Measurements from ENCODE around the gene CNTNAP3B.
"Not testable (repeated sequence)": the region's sequence is repeated elsewhere in the genome, so short reads cannot be mapped to it uniquely, and the experiment has no call there.

The CNTNAP3B gene

DNA sequence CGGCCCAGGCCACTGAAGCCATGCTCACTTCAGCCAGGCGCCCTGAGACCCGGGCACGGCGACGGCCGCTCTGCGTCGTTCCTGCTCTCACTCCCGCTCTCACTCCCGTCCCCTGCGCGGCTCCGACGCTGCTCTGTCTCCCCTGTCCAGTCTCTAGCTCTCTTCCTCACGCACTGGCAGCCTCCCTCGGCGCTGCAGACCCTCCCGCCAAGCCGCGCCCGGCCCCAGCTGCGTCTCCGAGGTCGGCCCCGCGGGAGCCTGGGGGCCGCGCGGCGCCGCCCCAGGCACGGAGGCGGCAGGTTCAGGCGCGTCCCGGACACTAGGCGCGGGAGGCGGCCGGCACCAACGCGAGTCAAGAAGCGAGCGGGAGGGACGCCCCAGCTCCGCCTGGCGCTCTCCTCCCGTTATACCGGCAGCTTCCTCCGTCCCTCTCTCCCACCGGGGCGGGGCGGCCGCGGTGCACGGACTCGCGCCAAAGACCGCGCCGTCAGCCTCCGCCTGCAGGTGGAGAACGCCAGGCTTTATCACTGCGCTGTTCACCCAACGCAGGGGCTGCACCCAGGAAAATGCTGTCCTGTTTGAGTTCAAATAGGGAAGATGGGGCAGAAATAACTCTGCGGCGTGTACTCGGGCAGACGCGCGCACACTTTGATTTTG is at the start of gene CNTNAP3B:
Gene CNTNAP3B, minus strand, starts transcription at position 354 of the 657 bp plus-strand sequence. Its CDS starts 332 bp downstream, at position 22.
- not testable (repeated sequence) for DNase-seq

DNA sequence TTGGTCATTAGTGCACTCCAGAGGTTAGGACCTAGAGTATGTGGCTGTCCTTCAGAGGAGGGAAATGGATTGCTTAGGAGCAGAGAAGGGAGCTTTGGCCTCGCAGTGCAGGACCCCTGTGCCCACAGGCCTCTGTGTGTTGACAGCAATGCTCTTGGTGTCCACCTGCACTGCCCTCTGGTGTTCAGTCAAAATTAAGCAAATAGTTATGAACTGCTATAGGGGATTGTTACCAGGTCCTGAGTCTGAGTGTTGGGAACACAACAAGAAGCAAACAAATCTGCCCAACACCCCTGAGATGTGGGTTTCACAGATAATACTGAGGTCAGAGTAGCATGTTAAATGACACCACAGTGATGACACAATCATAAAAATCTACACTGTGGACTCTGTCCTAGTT is 31.1 kb upstream of the CNTNAP3B start:
- not testable (repeated sequence) for DNase-seq

DNA sequence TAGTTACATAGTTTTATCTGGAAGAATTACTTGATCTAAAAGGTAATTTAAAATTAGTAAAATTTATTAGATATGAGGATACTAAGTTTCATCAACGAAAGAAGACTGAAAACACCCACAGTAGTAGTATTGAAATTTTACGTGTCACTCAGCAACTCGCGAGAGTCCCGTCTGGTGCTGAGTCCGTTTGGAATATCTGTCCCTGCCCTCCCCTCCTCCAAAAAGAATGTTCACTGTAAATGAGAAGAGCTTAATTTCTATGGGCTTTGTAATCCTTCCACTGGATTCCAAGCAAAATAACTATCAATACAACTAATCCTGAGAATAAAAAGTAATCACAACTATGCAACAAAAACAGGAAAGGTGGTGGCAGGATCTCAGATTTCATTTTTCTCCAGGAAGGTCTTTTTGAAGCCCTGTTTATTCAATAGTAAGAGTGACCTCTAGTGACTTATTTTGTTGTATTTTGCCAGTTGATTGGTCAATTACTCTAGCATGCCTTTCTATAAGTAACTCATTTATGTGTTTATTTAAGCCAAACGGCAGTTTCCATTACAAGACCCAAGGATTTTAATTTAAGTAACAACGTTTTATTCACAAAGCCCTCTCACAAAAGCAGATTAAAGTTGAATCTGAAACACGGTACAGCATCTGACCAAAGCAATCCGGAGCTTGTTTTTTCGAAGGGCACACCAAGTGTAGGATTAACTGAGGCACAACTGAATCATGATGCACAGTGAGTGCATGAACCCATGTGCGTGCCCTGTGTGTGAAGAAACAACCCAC is 2.0 kb downstream of the CNTNAP3B start:
- DNase-seq = not testable (repeated sequence)

DNA sequence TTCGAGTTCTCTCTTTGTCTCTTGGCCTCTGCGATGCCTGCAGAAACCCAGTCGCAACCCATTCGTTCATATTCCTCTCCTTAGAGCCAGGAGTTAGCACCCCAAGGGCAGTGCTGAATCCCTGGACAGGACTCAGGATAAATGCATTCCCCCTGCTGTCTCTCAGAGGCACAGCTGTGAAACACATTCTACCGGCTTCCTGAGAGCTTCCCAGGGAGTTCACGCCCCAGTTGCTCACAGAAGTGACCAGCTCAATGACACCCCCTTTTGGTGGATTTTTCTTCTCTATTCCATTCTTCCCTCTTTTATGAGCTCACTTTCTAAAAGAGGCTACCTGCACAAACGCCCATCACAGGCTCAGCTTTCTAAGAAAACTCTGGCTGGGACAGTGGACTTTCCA is 8.2 kb downstream of the CNTNAP3B start:
- DNase-seq = not testable (repeated sequence)

DNA sequence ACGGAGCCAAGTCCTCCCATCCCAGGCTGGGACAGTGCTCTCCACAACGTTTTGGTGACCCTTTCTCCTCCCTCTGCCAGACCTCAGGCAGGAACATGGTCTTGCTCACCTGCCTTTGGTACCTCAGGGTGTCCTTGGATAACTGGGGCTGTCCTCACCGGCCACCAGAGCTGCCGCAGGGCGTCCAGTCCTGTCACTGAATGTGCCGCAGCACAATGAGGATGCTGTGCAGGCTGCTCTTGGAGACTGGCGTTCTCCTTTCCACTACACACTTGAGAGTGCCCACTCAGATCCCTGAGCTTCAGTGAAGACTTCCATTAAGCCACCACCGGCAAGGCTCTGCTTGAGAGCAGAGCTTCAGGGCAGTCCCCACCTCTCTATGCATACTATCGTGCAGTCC is 33.3 kb downstream of the CNTNAP3B start:
- not testable (repeated sequence) for DNase-seq

DNA sequence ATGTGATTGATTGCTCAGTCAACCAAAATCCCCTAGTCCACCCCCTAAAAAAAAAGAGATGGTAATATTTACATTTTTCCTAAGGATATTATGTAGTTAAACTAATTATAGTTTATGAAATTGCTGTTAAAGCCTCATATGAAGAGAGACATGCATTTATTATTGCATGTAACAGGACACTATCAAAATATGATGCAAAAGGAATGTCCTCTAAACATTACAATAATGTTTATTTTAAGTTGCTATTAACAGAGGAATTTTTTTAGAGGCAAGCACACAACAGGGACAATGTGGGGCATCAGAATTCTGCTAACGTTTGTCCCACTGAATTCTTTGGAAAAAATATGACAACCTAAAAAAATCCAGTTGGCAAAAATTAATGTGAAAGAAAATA is 44.7 kb downstream of the CNTNAP3B start:
- DNase-seq = not testable (repeated sequence)

DNA sequence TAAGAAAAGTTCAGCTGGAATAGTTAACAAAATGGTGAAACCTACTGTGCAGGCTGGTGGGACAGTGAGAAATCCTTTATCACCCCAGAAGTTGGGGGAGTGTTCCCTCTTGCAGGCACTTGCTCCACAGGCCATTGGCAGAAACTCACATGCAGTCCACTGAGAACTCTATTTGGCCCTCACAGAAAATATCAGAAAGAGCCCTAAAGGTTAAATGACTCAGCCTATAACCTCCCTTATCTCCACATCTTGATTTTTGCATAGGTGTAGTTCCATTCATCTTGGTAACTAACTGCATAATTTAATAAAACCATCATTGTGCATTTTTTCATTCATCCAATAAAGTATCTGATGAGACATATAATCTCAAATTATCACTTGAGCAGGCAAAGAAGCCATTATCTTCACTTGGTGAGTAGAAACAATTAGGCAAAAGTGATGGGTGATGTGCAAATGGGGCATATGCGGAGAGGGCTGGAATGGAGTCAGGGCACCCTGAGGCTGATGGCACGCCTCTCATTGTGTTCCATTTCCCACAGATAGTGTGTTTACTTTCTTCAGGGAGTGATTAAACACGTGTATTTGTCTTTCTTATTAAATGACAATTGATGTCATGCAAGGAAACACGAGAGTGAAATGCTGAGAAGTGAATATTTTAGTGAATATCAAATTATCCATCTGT is 45.2 kb downstream of the CNTNAP3B start:
- DNase-seq = not testable (repeated sequence)

DNA sequence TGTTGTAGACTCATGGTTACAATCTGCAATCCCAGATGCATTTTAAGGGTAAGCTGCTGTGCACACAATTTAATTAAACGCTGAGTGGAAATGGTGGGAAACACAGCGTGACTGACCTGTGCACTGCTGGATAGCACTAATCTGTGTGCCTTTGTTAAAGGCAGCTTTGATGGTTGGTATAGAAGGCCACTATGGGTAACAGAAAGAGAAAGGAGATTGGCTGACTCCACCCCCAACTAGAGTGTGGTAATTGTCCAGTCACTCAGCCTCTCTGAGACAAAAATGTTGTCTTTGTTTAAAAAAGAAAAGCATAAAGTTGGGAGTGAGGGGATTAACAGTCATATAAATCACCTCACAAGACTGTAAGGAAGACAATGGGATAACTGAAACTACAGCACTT is 48.9 kb downstream of the CNTNAP3B start:
- DNase-seq = not testable (repeated sequence)

DNA sequence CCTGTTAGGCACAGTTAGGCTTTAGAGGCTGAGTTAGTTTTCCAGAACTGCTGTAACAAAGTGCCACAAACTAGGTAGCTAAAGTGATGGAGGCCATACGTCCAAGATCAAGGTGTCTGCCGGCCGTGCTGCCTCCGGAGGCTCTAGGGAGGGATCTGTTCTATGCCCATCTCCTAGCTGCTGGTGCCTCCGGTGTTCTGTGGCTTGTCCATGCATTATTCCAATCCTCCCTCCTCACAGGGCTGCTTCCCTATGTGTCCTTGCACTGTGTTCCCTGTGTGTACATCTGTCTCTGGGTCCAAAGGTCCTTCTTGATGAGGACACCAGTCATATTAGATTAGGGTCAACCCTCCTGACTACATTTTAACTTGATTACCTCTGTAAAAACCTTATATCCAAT is 54.4 kb downstream of the CNTNAP3B start:
- DNase-seq = not testable (repeated sequence)

DNA sequence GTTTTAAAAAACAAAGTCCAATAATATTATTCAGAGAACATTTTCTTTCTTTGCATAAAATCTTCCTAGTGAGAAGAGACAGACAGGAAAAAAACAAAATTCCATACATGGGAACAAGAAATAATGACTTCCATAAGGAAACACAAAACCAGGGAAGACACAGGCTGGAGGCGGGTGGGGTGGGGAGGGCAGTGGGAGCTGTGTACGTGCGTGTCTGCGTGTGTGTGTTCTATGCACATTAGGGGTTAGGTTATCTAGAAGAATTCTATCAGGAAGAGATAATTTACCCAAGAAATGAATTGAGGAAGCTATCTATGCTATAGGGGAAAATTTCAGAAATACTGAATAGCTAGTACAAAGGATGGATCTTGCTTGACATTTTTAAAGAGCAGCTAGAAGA is 58.2 kb downstream of the CNTNAP3B start:
- DNase-seq = not testable (repeated sequence)

DNA sequence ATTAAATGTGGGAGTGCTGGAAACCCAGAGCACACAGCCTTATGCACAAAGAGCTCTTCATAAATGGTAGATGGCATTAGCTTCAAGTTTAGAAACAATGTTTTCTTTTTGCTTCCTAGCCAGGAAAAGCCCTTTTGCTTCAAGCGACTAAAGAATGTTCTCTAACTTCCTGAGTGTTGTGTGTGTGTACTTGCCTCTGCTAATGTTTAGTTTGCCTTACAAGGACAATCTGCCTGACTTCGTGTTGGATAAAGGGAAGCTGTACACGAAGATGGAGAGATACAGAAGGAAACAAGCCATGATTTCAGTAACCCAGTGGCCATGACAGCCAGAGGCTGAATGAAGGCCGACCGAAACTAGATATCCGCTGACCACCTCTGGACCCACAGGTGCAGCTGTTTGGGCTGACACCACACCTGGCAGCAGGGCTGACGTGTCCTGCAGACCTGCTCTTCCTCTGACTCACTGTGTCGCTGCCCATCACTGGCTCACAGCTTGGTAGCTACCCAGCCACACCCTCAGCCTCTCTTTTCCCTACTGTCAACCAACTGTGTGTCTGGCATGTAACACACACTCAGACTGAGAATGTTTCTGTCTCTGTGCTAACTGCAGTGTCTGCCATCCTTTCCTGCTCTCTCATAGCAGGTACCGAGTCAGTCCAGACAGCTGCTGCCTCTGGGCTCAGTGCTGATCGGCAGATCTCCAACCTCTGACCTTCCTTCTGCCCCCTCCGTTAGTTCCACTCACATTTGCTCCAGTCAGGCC is 59.0 kb downstream of the CNTNAP3B start:
- not testable (repeated sequence) for DNase-seq

DNA sequence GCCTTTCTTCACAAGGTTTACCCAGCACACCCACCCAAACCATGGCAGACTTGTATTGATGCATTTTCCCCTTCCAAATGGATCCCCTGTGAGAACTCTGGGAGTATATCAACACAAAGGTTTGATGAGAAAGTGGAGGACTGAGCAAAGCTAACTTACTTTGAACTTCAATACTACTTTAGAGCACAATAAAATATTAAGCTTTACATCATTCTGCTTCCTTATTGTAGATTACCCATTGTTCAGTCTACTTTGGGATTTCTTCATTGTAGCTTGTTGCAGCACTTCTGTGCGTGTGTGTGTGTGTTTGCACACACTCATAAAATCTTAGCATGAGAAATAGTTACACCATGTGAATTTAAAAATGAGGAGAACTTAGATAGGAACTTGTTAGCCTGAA is 75.4 kb downstream of the CNTNAP3B start:
- not testable (repeated sequence) for DNase-seq

DNA sequence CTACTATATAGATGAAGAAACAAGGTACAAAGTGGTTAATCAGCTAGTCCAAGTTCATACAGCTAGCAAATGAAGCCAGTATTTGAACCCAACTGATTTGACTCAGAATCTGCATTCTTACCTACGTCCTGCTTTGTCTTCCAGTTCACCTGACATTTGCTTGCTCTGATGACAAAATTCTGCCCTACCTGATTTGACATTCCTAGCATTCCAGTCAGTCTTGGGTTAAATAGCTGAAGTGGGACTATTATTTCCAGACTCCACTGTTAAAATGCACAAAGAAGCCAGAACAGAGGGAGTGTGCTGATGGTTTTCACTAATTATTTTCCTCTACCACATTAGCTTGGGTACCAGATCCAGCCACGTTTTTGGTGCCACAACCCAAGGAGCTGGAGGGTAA is 78.5 kb downstream of the CNTNAP3B start:
- not testable (repeated sequence) for DNase-seq

DNA sequence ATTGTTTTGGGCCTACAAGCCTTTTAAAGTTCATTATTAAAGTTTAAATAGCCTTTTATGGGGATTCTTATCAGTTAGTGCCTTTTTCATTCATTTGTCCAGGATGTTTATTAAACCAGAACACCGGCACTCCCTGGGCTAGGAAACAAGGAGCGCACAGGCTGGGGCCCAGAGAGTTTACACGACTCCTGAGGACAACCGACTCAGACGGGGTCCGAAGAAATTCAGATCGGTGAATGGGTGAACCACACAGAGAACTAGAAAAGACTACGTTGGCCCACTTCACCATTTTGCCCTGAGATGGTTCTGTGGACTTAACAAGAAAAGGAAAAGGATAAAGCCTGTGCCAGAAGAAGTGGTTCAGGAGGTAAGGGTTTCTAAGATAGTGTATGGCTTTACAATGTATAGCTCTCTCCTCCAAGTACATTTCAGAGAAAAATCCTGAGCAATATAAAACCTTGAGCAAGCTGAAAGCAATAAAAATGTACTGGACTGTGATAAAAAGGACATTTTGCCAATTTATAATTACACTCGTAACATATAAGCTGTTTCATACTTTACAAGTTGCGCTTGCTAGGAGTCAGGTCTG is 84.7 kb downstream of the CNTNAP3B start:
- DNase-seq = not testable (repeated sequence)

DNA sequence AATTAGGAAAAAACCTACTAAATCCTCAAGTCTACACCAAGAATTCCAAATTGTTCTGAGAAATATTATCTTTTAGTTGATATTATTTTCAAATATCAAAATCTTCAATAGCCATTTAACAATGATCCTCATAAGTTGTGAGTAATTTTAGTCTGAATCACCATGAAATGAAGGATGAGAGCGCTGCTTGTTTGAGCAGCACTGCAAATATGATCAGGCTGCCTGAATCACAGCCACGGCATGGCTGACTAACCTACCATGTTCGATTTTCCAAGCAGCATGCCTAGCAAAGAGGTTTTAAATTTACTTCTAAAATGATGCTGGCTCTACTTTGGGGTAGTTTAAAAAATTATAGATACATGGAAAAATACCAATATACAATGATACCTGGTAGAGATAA is 95.7 kb downstream of the CNTNAP3B start:
- DNase-seq = not testable (repeated sequence)

DNA sequence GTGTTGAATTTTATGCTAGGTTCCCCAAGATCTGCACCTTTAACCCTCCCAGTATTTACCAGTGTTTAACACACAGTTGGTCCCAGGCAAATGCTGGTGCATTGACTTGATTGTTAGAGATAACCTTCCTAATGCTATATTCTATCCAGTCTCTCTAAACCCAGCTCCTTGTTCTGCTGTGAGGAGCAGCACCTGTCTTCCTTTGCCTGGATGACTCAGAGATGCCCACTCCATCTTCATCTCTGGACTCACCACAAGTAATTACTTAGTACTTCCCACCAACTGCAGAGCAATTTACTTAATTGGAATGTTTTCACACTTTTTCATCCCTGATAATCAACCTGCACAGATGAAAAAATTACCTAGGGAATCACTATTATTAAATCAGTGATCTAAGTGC is 108.6 kb downstream of the CNTNAP3B start:
- DNase-seq = not testable (repeated sequence)

DNA sequence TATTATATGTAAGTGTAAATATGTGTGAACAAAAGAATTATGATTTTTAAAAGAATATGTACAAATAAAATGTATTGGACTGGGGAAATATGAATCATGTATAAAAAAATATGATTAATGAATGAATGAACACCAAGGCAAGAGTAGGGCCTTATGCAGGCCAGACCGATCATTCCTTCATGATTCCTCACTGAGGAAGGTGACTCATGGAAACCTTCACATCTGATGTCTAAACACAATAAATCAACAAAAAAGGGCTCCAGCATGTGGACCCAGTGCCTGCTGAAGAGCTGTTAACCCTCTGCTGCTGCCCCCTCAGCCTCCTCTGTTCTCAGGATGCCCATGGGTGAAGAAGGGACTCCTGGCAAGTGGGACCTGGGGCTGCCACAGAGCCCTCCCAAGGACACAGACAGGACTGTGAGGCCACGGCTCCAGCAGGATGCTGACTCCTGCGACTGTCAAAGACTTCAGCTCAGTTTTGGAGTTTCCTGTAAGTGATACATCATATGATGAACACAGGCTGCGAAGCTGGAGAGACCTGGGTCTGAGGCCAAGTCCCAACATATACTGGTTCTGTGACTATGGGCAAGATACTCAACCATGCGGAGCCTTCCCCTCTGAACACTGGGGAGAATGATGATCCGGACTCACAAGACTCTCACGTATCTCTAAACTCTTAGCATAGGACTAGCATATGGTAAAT is 110.9 kb downstream of the CNTNAP3B start:
- not testable (repeated sequence) for DNase-seq

DNA sequence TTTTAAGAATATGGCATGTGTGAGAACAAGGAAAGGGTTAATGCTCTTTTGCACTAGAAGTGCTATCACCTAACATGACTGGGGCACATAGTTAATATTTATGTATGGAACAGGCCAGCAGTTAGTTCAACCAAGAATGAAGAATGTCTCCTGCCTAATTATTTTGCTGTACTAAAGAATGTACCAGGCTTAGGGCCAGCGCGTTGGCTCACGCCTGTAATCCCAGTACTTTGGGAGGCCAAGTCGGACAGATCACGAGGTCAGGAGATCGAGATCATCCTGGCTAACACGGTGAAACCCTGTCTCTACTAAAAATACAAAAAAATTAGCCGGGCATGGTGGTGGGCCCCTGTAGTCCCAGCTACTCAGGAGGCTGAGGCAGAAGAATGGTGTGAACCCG is 114.9 kb downstream of the CNTNAP3B start:
- DNase-seq = not testable (repeated sequence)

DNA sequence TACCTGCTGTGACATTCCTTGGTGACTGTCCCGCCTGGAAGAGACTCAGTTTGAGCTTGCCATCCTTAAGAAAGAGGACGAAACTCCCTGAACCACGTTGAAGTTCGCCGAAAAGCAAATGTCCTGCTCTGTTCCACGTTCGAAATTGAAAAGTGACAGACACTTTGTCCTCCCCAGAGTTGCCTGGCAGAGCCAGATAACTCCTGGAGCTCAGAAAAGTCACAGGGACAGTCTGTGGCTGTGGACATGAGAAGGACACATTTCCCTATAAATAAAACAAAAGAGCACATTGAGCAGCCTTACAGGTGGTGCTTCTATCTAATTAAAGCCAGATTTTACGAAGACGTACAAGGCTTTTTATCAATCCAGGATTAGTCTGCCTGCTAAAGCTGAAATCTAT is 137.6 kb downstream of the CNTNAP3B start:
- not testable (repeated sequence) for DNase-seq

DNA sequence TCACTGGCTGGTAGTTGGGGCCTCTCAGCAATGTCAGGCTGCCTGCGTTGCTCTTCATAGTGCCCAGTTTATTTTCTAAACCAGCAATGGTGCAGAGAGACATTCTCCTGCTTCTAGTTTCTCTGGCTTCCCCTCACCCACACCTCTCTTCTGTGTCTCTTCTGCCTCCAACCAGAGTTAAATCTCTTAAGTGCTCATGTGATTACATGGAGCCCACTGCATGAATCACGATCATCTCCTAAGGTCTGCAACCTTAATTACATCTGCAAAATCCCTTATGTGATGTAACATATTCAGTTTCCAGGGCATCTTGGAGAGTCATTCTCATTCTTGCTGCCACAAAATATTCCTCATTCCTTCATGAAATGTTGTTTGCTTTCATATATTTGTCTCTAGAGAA is 149.0 kb downstream of the CNTNAP3B start:
- DNase-seq = not testable (repeated sequence)

DNA sequence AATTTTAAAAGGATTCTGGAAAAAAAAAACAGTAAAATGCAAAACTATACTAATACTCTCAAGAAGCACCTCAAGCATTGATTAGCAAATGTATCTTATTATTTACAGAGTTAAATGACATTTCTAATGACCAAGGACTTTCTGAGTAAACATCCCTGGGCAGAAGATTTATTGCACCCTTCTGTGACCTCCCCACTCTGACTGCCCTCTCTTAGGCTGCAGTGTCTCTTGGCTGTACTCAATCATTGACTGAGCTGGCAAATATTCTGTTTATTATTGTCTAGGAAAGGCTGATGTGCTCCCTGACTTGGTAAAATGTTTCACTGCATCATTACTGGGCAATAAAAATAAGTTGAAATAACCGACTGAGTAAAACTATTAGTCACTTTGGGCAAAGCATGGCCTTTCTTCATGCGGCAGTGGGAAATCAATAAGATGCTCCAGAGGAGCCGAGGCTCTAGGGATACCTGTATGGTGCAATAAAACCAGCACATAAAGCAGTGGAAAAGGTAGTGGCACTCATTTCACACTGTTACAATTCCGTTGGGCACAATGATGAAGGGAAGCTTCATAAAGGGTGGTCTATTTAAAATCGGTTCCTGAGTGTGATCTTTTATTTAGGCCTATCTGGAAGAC is 151.1 kb downstream of the CNTNAP3B start:
- not testable (repeated sequence) for DNase-seq
